ENCODE measurements around the gene LMF2.

Gene LMF2

GRCh38 chr22:50481045-50481439, 26.5 kb downstream of the LMF2 start:
- no peak for DNase-seq

- DNase-seq = no peak
Measured at GRCh38 chr22:50479721-50480120, 27.8 kb downstream of the LMF2 start.

- DNase-seq = no peak
Measured at GRCh38 chr22:50477923-50478322, 29.6 kb downstream of the LMF2 start.

GRCh38 chr22:50476868-50477267, 30.6 kb downstream of the LMF2 start:
- DNase-seq = no peak

- DNase-seq = no peak
Measured at GRCh38 chr22:50475652-50476002, 31.9 kb downstream of the LMF2 start.

- DNase-seq = peak; percentile 53
Measured at GRCh38 chr22:50474710-50475651, 32.5 kb downstream of the LMF2 start, which contains the start of gene SBF1. SBF1 (minus strand) TSS chr22:50475035; CDS start chr22:50474840, 195 bp downstream.

GRCh38 chr22:50473855-50474671, 33.4 kb downstream of the LMF2 start:
- DNase-seq = no peak

- DNase-seq = no peak
Measured at GRCh38 chr22:50473088-50473487, 34.4 kb downstream of the LMF2 start.

- DNase-seq = no peak
Measured at GRCh38 chr22:50471962-50472361, 35.5 kb downstream of the LMF2 start.

- DNase-seq = no peak
Measured at GRCh38 chr22:50471197-50471847, 36.2 kb downstream of the LMF2 start.

- no peak for DNase-seq
Measured at GRCh38 chr22:50470491-50470890, 37.0 kb downstream of the LMF2 start.

GRCh38 chr22:50469377-50470305, 37.9 kb downstream of the LMF2 start:
- DNase-seq = peak; percentile 44

- DNase-seq = no peak
Measured at GRCh38 chr22:50468626-50469025, 38.9 kb downstream of the LMF2 start.

- DNase-seq = no peak
Measured at GRCh38 chr22:50467773-50468440, 39.6 kb downstream of the LMF2 start.

GRCh38 chr22:50467341-50467740, 40.2 kb downstream of the LMF2 start:
- DNase-seq = no peak

- DNase-seq = no peak
Measured at GRCh38 chr22:50465066-50465930, 42.2 kb downstream of the LMF2 start.

GRCh38 chr22:50464451-50464850, 43.1 kb downstream of the LMF2 start:
- DNase-seq = no peak

GRCh38 chr22:50463188-50463900, 44.2 kb downstream of the LMF2 start:
- no peak for DNase-seq

GRCh38 chr22:50461979-50462540, 45.4 kb downstream of the LMF2 start:
- no peak for DNase-seq

- DNase-seq = no peak
Measured at GRCh38 chr22:50461536-50461935, 46.0 kb downstream of the LMF2 start.

All from NCI-H526 treated with DMSO at 0.1 percent for 48 hours (cell line).